Retinal pigment epithelial cell (primary cell): ENCODE measurements around the gene DMD.

Experiments
- DNase-seq: peaks from one replicate; pipeline ENCODE4 v3.0.0-alpha.2; 2010; ENCODE audit warnings: low read depth
- H3K4me3 ChIP-seq: 2 replicates; pipeline ENCODE4 v1.5.1; 2011; ENCODE audit warnings: mild to moderate bottlenecking, low read length, control low read depth, moderate library complexity
- TF ChIP-seq, protein P1 (sequence below): conservative IDR thresholded peaks from 2 replicates; pipeline ENCODE4 v1.5.1; 2011; ENCODE audit warnings: low read depth, low read length, control low read depth, inconsistent platforms

The DMD gene

DNA sequence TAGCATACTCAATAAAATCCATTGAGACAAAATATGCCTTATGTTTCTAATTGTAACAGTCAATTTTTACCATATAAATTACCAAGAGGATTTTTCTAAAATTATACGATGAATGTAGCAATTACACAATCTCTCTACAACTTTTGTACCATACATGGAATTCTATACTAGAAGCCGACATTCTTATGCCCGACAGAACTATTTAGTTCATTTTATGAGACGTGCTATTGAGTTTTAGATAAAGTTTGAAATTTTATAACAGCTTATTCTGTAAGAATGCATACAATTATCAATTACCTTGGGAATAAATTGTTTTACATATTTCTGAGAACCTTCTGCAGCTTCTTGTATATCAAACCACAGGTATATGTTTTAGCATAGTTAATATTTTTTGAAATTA, 431.2 kb downstream of the DMD start:
- no peak overlapping the region for H3K4me3 ChIP-seq
- TF ChIP-seq, protein P1, sequence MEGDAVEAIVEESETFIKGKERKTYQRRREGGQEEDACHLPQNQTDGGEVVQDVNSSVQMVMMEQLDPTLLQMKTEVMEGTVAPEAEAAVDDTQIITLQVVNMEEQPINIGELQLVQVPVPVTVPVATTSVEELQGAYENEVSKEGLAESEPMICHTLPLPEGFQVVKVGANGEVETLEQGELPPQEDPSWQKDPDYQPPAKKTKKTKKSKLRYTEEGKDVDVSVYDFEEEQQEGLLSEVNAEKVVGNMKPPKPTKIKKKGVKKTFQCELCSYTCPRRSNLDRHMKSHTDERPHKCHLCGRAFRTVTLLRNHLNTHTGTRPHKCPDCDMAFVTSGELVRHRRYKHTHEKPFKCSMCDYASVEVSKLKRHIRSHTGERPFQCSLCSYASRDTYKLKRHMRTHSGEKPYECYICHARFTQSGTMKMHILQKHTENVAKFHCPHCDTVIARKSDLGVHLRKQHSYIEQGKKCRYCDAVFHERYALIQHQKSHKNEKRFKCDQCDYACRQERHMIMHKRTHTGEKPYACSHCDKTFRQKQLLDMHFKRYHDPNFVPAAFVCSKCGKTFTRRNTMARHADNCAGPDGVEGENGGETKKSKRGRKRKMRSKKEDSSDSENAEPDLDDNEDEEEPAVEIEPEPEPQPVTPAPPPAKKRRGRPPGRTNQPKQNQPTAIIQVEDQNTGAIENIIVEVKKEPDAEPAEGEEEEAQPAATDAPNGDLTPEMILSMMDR: no peak
- no peak for DNase-seq

DNA sequence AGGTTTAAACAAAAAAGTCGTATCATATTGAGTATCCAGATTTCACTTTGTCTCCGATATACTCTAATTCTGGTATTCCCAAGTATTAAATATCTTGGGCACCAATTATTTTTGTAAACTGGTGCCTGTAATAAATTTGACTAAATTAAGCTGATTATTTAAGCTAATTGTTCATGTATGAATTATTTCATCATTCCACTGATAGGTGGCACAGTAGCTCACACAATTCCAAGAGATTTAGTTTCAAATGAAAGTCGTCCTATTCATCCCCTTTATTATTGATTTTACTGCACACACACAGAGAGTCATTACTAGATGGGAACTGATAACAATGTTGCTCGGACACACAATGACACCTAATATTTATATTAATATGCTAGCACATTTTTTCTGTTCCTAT, 432.4 kb downstream of the DMD start:
- TF ChIP-seq, protein P1: no peak
- no peak for DNase-seq
- H3K4me3 ChIP-seq: no peak overlapping the region

DNA sequence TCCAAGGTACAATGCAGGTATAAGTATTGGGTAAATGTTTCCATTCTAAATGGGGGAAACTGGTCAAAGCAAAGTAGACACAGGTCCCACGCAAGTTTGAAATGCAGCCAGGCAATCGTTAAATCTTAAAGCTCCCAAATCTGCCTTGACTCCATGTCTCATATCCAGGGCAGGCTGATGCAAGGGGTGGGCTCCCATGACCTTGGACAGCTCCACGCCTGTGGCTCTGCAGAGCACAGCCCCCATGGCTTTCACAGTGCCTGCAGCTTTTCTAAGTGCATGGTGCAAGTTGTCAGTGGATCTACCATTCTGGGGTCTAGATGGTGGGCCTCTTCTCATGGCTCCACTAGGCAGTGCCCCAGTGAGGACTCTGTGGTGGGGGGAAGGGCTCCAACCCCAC, 436.4 kb downstream of the DMD start:
- TF ChIP-seq, protein P1: no peak
- no peak overlapping the region for H3K4me3 ChIP-seq
- DNase-seq: no peak

DNA sequence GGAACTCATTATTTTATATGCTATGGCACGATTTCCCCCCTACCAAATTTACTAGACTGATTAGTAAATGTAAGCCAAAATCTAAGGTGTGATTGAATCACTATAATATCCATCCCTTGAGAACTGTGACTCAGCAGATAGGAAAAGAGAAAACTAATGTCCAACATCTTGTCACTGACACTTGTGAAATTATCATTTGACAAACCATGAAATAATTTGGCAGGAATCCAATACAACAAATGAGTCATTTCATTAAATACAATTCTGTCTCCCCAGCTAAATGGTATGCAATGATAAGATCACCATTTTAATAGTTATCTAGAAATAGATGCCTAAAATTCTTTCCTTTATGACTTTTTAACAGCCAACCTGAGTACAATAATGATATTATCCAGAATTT, 462.3 kb downstream of the DMD start:
- TF ChIP-seq, protein P1: no peak
- DNase-seq: no peak
- H3K4me3 ChIP-seq: no peak overlapping the region

DNA sequence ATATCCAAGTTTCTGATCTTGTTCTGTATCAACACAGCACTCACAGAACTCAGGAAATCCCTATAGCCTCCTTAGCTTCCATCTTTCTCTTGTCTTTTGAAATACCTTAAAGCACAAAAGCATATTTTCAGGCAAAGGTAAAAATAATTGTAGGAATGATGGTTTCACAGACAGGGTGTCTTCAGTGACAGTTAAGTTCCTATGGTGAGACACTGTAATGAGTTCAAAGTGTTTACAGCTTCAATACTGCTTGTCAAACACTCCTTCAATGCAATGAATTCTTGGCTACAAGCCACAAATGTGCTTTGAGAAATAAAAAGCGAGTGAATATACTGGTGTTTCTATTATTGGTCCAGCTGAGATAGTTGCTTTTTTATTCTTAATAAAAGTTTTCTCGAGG, 466.0 kb downstream of the DMD start:
- no peak for DNase-seq
- no peak overlapping the region for H3K4me3 ChIP-seq
- TF ChIP-seq, protein P1: no peak

DNA sequence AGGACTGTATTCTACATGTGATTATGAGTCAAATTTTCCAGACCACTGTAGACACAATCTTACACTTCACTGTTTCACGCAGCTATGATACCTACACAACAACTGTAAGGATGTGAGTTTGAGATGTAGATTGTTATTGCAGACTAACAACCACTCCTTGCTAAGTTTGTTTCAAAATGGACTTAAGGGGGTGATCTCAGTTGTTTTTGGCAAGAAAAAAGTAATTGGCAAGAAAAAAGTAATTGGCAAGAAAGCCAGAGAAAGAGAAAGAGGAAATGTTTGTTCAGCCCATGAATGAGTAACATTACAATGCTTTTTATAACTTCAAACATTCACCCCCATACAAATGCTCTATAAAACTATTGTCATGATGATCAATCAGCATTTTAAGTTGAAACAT, 466.4 kb downstream of the DMD start:
- TF ChIP-seq, protein P1: no peak
- no peak overlapping the region for H3K4me3 ChIP-seq
- DNase-seq: no peak

DNA sequence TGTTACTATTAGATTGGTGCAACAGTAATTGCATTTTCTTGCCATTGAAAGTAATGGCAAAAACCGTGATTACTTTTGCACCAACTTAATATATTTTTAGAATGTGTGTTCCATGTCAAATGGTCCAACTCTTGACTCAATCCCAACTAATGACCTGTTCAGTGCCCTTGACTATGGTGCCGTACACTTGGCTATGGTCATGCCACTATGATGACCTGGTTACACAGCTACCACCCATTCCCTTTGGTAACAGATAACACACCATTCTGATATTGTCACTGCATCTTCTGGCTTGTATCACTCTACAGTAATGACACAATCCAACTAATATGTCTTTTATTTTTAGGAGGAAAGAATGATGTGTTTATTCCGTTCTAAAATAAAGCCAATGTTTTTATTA, 469.4 kb downstream of the DMD start:
- no peak overlapping the region for H3K4me3 ChIP-seq
- no peak for DNase-seq
- TF ChIP-seq, protein P1: no peak
